Astrocyte (in vitro differentiated cells and primary cell): ENCODE measurements around the gene G6PC3.

Experiments used
- CTCF ChIP-seq: IDR thresholded peaks from 2 replicates; pipeline ENCODE4 v1.5.1; 2011; ENCODE audit warnings: low read depth, mild to moderate bottlenecking, inconsistent platforms, low read length, moderate library complexity; ENCODE audit not compliant: insufficient read depth
- EZH2 ChIP-seq: IDR thresholded peaks from 2 replicates; pipeline ENCODE4 v1.6.1; 2012; ENCODE audit warnings: mild to moderate bottlenecking, low read length, inconsistent platforms; ENCODE audit not compliant: insufficient read depth

DNA sequence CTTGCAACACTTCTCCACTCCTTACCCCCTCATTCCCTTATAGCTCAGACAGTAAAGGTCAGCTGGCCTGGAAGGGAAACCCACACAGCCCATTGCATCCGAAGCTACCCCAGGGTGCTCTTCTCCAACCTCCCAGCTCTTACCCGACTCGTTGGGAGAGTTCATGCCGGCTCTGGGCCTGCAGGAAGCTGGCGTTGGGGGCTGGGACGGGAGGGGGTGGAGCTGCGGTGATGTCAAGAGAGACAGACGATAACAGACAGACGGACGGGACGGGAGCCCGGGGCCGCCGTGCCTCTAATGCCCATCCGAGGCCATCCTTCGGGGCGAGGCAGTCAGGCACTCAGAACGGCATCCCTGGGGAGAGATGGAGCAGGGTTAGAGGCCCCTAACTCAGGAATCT, 46.8 kb downstream of the G6PC3 start:
- TF ChIP-seq CTCF (no peak), EZH2 (no peak)
